ENCODE data around the gene CD180.

DNA sequence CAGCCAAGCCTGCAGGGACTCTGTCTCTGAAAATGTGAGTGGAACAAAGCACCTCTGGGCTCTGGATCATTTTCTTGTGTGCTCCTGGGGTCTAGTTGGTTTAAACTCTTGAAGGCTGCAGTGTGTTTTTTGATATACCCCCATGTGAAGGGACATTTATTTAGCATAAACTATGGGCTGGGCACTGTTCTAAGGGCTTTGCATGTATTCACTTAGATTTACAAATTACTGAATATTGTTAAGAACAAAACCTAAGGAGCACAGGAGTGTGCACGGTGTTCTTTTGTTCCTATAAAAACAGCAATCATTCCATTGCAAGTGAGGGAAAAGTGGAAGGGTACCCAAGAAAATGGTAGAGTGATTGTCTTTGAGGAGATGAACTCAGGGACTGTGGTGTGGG is 20.0 kb upstream of the CD180 start:
- TF ChIP-seq, protein P1, sequence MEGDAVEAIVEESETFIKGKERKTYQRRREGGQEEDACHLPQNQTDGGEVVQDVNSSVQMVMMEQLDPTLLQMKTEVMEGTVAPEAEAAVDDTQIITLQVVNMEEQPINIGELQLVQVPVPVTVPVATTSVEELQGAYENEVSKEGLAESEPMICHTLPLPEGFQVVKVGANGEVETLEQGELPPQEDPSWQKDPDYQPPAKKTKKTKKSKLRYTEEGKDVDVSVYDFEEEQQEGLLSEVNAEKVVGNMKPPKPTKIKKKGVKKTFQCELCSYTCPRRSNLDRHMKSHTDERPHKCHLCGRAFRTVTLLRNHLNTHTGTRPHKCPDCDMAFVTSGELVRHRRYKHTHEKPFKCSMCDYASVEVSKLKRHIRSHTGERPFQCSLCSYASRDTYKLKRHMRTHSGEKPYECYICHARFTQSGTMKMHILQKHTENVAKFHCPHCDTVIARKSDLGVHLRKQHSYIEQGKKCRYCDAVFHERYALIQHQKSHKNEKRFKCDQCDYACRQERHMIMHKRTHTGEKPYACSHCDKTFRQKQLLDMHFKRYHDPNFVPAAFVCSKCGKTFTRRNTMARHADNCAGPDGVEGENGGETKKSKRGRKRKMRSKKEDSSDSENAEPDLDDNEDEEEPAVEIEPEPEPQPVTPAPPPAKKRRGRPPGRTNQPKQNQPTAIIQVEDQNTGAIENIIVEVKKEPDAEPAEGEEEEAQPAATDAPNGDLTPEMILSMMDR (IDR thresholded peaks at IDR 0.05 in 4 of 5, conservative IDR thresholded peaks at IDR 0.05 in 1 of 5), result no peak
- no peak for TF ChIP-seq POLR2A (IDR thresholded peaks at IDR 0.05)

All from gastrocnemius medialis (tissue), 4 donors.